HG02642 (cell line): ENCODE measurements around the gene UGT1A4.

ENCODE experiments used
- ATAC-seq: cut with Tn5 transposase; IDR thresholded peaks from one replicate; pipeline ENCODE4 v1.9.1; 2021; ENCODE audit warnings: mild to moderate bottlenecking; ENCODE audit not compliant: unreplicated experiment, poor library complexity

Gene UGT1A4

GRCh38 chr2:233718552-233718951 is at the start of gene UGT1A4:
TSS of gene UGT1A4 (plus strand) at chr2:233718736. CDS start at chr2:233718821, 85 bp downstream.
- no peak for ATAC-seq

DNA sequence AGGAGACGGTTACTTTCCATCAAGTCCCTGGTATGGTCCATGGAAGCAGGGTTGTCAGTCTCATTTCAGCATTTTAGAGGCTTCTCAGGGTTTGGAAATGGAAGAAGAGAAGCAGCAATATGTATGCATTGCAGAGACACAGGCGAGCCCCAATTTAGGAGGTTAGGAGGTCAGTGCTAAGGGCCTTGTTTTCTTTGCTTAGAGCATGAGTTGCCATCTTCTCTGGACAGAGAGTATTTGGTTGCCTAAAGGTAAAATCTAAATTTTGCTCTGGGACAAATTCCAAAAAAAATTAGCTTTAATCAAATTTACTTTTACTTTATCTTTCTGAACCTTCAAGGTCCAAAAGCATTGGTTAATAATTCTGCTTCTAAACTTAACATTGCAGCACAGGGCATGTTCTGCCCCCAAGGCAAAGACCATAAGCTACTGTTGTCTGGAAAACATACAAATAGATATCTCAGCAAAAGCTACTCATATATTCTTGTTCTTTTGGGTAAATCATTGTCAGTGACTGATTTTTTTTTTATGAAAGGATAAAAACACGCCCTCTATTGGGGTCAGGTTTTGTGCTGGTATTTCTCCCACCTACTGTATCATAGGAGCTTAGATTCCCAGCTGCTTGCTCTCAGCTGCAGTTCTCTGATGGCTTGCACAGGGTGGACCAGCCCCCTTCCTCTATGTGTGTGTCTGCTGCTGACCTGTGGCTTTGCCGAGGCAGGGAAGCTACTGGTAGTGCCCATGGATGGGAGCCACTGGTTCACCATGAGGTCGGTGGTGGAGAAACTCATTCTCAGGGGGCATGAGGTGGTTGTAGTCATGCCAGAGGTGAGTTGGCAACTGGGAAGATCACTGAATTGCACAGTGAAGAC is 47.0 kb upstream of the UGT1A4 start, which contains the start of gene UGT1A9:
Gene UGT1A9 (plus strand): TSS at position 609 of the 872 bp plus-strand sequence. CDS start 37 bp downstream, at position 646.
- no peak for ATAC-seq

GRCh38 chr2:233672886-233673285 is 45.6 kb upstream of the UGT1A4 start:
- no peak for ATAC-seq

GRCh38 chr2:233673896-233674295 is 44.6 kb upstream of the UGT1A4 start:
- no peak for ATAC-seq

DNA sequence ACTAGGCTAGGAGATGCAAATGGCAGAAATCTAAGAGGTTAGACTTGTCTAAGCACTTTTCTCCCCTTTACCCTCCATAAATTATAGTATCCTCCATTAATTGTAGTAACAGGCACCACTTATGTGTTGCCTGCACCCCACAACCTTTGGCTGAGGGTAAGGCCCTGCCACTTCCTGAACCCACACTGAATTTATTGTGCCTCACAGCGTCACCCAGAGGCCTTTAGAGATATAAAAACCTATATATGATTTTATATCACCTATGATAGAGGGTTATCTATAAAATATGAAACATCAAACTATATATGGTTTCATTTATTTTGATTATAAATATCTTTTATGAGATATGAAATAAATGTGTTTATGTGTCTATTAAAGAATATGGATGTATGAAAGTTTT is 44.2 kb upstream of the UGT1A4 start:
- ATAC-seq, result no peak

- no peak for ATAC-seq
These were observed 43.5 kb upstream of the UGT1A4 start for GRCh38 chr2:233674995-233675394.

GRCh38 chr2:233676046-233676445 is 42.5 kb upstream of the UGT1A4 start:
- no peak for ATAC-seq

- ATAC-seq, result no peak
These were observed 39.3 kb upstream of the UGT1A4 start for GRCh38 chr2:233679196-233679595.

GRCh38 chr2:233680361-233681045 is 38.0 kb upstream of the UGT1A4 start:
- ATAC-seq, result no peak

GRCh38 chr2:233681521-233682099 is 36.9 kb upstream of the UGT1A4 start, which contains the start of gene UGT1A7:
TSS of gene UGT1A7 (plus strand) at chr2:233681901. CDS start at chr2:233681938, 37 bp downstream.
- no peak for ATAC-seq

DNA sequence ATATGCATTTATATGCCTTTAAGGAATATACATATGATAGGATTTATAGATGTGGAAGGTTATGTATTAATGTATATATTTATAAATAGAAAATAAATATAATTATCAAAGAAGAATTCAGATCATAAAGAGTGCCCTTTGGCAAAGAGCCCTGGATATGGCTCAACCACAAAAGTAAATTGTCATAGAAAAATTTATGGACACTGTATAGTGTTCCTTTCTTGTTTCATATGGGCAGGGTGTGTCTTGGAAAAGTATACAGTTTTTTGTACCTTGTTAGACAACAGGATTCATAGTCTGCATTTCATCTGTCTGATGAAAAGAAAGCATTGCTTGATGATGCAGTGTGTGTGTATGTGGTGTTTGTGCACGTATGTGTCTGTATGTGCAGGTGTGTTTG is 33.9 kb upstream of the UGT1A4 start:
- ATAC-seq, result no peak

GRCh38 chr2:233686928-233687327 is 31.6 kb upstream of the UGT1A4 start:
- no peak for ATAC-seq

DNA sequence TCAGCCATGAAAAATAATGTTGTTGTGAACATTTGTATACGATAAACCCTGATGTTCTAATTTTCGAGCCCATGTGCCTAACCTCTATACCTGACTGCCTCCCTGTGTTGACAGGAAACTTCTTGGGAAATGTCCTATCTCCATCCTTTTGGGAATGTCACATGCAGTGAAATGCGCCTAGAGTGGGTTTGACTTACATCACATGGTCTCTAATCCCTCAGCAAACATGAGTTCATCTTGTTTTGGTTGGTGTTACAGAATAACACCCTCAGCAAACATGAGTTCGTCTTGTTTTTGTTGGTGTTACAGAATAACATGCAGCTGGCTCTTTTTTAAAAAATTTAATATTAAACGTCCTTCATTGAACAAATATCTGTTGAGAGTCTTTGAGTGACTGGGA is 30.2 kb upstream of the UGT1A4 start:
- ATAC-seq, result no peak

DNA sequence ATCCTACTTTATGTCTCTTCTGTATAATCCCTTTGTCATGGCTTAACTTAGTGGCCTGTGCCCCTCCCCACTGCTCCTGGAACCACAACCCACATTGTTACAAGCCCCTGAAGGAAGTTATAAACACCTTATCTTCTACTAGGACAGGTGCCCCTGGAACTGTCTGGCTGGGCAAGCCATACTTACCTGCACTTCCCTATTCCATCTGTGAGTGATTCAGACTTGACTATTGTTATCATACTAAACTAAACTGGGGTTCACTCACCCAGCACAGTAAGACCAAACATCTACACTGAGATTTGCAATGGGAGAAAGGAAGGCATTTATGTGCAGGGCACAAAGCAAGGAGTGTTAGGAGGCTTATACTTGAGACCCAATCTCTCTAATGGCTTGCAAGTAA is 29.5 kb upstream of the UGT1A4 start:
- no peak for ATAC-seq

DNA sequence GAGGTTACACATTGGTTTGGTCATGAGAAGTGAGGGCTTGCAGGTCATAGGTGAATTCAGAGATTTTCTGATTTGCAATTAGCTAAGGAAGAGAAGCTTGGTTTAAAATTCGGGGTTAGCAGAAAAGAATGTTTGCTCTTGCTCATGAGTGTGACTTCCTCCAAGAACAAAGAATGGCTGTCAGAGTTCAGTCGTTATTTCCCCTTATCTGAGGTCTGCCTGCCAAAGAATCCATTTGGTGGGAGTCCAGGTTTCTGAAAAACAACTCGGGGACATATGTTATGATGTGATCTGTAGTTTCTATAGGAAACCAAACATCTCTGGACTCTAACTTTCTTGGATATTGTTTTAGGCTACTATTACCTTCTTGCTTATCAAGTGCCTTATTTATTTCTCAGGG is 29.0 kb upstream of the UGT1A4 start:
- no peak for ATAC-seq

- ATAC-seq, result no peak
These were observed 28.1 kb upstream of the UGT1A4 start for GRCh38 chr2:233690444-233690843.

DNA sequence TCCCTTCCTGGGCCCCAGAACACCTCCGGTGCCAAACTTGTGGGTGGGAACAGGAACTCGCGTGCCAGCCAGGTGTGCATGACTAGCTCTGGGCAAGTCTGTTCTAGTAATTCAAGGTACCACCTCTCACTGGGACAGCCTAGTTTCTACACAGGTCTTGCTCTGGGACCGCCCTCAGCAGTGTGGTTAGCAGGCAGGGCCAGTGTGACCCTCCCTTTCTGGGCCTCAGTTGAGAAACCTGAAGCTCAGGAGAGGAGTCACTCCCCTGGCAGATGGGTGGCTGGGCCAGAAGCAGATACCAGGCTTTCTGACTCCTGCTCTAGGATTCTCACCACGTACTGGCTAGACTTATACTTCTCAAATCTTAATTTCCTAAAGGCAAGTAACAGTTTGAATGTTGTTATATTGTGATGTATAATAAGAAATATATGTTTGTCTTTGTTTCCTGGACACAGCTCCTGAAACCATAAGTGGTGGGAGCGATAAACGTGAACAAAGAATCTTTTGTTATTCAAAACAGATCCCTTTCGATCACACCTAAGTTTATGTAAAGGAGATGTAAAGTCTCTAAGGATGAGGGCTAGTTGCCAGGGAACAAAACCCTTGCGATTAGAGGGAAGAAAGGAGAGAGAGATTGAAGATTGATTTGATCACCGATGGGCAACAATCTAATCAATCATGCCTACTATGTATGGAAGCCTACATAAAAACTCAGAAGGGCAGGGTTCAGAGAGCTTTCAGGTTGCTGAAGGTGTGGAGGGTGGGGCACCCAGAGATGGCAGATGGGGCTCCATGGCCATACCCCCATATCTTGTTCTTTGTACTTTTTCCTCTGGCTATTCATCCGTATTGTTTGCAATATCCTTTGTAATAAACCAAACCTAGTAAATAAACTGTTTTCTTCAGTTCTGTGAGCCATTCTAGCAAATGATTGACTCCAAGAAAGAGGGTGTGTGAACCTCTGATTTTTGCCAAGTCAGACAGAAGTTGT is 26.8 kb upstream of the UGT1A4 start:
- no peak for ATAC-seq

DNA sequence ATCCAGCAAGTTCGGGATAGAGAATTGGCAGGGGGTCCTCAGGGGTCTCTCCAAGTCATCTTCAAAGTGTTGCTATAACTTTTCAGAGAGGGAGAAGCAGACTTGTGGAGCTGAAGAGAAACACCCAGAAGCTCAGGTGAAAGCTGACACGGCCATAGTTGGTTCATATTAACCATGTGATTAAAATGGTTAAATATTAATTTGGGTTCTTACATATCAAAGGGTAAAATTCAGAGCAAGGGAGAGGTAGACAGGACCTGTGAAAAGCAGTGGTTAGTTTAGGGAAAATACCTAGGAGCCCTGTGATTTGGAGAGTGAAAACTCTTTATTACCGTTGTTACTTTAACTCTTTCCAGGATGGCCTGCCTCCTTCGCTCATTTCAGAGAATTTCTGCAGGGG is 25.9 kb upstream of the UGT1A4 start, which contains the start of gene UGT1A6:
Gene UGT1A6 (plus strand): TSS at position 243 of the 400 bp plus-strand sequence. CDS start 115 bp downstream, at position 358.
- no peak for ATAC-seq

- no peak for ATAC-seq
These were observed 24.6 kb upstream of the UGT1A4 start for GRCh38 chr2:233693963-233694362.

DNA sequence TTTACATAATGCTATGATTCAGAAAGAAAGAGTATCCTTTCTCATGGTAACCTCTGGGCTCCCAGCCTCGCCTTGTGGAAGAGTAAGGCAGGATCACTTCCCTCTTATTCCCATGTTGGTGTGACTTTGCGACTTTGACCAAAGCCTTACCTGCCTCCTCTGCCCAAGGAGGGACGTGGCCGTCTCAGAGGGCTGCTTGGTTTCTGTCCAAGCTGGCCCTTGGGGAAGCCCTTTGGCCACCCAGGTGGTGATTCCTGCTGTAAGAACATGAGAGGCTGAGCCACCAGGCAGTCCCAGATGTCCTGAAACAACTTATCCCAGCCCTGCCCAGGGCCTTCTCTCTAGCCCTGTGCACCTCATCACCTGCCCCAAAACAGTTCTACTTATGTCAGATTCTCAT is 19.8 kb upstream of the UGT1A4 start:
- no peak for ATAC-seq
